Measurements from ENCODE around the gene PLCH2.

PLCH2 gene

DNA sequence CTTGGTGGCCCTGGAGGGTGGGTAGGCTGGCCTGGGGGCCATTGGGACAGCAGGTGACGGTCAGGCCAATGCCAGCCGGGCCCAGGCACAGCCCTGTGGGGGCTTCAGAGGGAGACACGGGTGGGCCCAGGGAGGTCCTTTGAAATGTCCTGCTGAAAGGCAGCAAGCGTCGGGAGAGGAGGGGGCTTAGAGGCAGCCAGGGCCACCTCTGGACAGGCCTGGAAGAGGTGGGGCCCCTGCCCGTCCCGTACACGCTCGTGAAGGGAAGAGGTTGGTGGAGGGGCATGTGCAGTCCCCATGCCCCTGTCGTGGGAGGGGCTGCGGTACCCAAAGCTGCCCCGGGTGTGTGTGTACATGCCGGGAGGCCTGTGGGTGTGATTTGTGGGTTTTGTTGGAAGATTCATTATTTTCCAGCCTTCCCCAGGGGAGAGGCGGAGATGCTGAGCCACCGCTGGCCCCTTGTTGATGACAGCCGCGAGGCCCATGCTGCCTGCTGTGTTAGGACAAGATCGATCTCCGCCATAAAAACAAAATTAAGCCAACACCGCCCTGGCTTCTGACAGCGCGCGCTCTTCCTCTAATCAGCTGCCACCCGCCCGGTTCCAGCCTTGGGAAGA, 3.4 kb upstream of the PLCH2 start:
- H3K23ac ChIP-seq (ENCODE audit: low read length): no peak overlapping the region
- H3K27me3 ChIP-seq (ENCODE audit: insufficient read depth, low read length, poor library complexity): no peaks in the 10 kb centered on the region
- no peak overlapping the region for H3K4me2 ChIP-seq (ENCODE audit: low read length)
- no peak overlapping the region for H3K4ac ChIP-seq (ENCODE audit: low read depth, low read length)
- no peaks in the 10 kb centered on the region for H3K79me1 ChIP-seq (ENCODE audit: low read length)
- H2BK120ac ChIP-seq (ENCODE audit: low read depth, low read length): no peak overlapping the region
- H4K5ac ChIP-seq (ENCODE audit: low read length): no peak overlapping the region
- no peak overlapping the region for H3K56ac ChIP-seq (ENCODE audit: low read length)
- no peaks in the 10 kb centered on the region for H3K4me1 ChIP-seq (ENCODE audit: control insufficient read depth, low read depth, low read length)
- no peaks in the 10 kb centered on the region for H3K79me2 ChIP-seq (ENCODE audit: control insufficient read depth, insufficient read depth, low read length)
- H4K8ac ChIP-seq (ENCODE audit: low read depth, low read length): no peak overlapping the region
- H3K9ac ChIP-seq (ENCODE audit: low read length): no peak overlapping the region
- H3K36me3 ChIP-seq (ENCODE audit: control insufficient read depth, insufficient read depth, low read length): no peaks in the 10 kb centered on the region
- H2BK15ac ChIP-seq (replicated peaks; ENCODE audit: low read depth): no peak overlapping the region
- H2BK5ac ChIP-seq (ENCODE audit: low read length): no peak overlapping the region
- no CpG with 5 or more reads among the region's 25 CpGs for WGBS (ENCODE audit: extremely low coverage, insufficient coverage, low lambda C conversion rate)
- H3K27ac ChIP-seq (ENCODE audit: low read depth, low read length): no peak overlapping the region
- H3K18ac ChIP-seq (ENCODE audit: low read length): no peak overlapping the region
- H3K4me3 ChIP-seq (ENCODE audit: low read length): no peak overlapping the region
- no peak for DNase-seq
- H2AK5ac ChIP-seq (ENCODE audit: low read length): no peak overlapping the region

DNA sequence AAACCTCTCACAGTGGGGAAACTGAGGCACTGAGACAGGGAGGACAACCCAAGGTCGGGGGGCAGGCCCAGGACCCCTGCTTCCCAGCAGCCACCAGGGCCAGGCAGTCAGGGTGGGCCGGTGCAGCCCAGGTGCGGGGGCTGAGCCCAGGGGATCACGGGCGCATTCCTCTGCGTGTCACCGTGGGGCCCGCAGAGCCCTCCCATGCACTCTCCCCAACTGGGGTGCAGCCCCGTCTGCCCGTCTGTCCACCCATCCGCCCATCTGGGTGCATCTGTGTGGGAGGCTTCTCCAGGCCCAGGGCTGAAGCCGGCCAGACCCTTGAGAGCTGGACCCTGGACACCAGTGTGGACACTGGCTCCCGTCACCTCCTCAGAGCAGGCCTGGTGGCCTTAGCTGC, 2.9 kb upstream of the PLCH2 start:
- H3K36me3 ChIP-seq (ENCODE audit: control insufficient read depth, insufficient read depth, low read length): no peaks in the 10 kb centered on the region

DNA sequence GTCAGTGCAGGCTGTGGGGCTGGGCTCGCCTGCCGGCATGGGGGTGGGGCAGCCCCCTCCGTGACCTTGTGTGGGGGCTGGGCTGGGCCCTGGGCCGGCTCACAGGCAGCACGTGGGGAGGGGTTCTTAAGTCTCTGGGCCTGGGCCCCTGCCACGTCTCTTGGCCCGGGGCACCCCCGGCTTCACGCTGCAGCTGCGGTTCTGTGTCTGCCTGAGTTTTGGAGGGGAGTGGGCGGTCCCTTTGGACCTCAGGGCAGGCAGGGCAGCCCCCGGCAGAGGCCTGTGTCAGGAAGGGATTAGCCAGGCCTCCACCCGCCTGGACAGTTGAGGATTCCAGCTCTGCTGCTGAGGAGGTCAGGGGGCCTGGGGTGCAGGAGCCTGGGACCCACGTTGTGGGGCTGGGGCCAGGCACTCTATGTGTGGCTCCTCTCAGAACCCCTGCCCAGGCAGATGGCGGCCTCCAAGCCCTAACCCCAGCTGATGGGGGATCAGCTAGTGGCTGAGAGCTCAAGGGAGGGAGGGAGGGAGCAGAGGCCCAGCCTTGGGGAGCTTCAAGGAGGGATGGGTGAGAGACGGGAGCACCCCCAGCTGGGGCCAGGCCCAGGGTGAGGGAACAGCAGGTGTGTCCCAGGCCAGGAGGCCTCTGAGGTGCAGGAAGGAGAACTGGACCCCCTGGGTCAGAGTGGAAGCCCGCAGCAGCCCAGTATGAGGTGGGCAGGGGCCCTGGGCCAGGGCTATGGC, 1.8 kb upstream of the PLCH2 start:
- no peaks in the 10 kb centered on the region for H3K27me3 ChIP-seq (ENCODE audit: insufficient read depth, low read length, poor library complexity)
- WGBS (ENCODE audit: extremely low coverage, insufficient coverage, low lambda C conversion rate): no CpG with 5 or more reads among the region's 17 CpGs
- H2BK5ac ChIP-seq (ENCODE audit: low read length): no peak overlapping the region

More for the DNA sequence above, 2.9 kb upstream of the PLCH2 start:
- Histone ChIP-seq H3K79me2 (ENCODE audit: control insufficient read depth, insufficient read depth, low read length) (no peaks in the 10 kb centered on the region), H2BK15ac (replicated peaks; ENCODE audit: low read depth) (no peak overlapping the region), H2AK5ac (ENCODE audit: low read length) (no peak overlapping the region), H3K27ac (ENCODE audit: low read depth, low read length) (no peak overlapping the region), H3K56ac (ENCODE audit: low read length) (no peak overlapping the region), H3K4ac (ENCODE audit: low read depth, low read length) (no peak overlapping the region), H2BK5ac (ENCODE audit: low read length) (no peak overlapping the region), H3K4me1 (ENCODE audit: control insufficient read depth, low read depth, low read length) (no peaks in the 10 kb centered on the region), H4K5ac (ENCODE audit: low read length) (no peak overlapping the region), H3K4me3 (ENCODE audit: low read length) (no peak overlapping the region), H3K79me1 (ENCODE audit: low read length) (no peaks in the 10 kb centered on the region), H3K4me2 (ENCODE audit: low read length) (no peak overlapping the region), H4K8ac (ENCODE audit: low read depth, low read length) (no peak overlapping the region), H2BK120ac (ENCODE audit: low read depth, low read length) (no peak overlapping the region), H3K23ac (ENCODE audit: low read length) (no peak overlapping the region), H3K9ac (ENCODE audit: low read length) (no peak overlapping the region), H3K27me3 (ENCODE audit: insufficient read depth, low read length, poor library complexity) (no peaks in the 10 kb centered on the region), H3K18ac (ENCODE audit: low read length) (no peak overlapping the region)
- DNase-seq: no peak
- no CpG with 5 or more reads among the region's 13 CpGs for WGBS (ENCODE audit: extremely low coverage, insufficient coverage, low lambda C conversion rate)

DNA sequence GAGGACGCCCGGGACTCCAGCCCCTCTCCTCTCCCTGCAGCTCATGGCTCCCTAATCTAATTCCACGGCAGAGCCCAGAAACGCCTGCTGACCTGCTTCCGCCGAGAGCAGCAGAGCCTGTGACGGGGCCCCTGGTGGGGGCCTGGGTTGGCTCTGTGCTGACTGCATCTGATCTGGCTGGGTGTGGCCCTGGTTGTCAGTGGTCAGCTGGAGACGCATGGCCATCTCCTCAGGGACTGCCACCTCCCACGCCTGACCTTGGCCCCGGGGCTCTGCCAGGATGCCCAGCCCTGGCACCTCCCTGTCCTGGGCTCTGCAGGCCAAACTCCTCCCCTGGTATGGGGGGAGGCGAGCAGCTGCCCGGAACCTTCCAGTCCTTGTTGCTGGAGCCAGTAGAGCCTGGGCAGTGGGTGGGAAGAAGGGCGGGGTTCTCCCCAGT, 1.1 kb upstream of the PLCH2 start:
- Histone ChIP-seq H3K4me3 (ENCODE audit: low read length) (no peak overlapping the region), H3K27me3 (ENCODE audit: insufficient read depth, low read length, poor library complexity) (no peaks in the 10 kb centered on the region), H3K36me3 (ENCODE audit: control insufficient read depth, insufficient read depth, low read length) (no peaks in the 10 kb centered on the region), H3K23ac (ENCODE audit: low read length) (no peak overlapping the region), H4K8ac (ENCODE audit: low read depth, low read length) (no peak overlapping the region), H3K4ac (ENCODE audit: low read depth, low read length) (no peak overlapping the region), H3K79me1 (ENCODE audit: low read length) (no peaks in the 10 kb centered on the region), H2AK5ac (ENCODE audit: low read length) (no peak overlapping the region), H2BK15ac (replicated peaks; ENCODE audit: low read depth) (no peak overlapping the region), H2BK120ac (ENCODE audit: low read depth, low read length) (no peak overlapping the region), H3K4me2 (ENCODE audit: low read length) (no peak overlapping the region), H3K27ac (ENCODE audit: low read depth, low read length) (no peak overlapping the region), H3K79me2 (ENCODE audit: control insufficient read depth, insufficient read depth, low read length) (no peaks in the 10 kb centered on the region), H3K9ac (ENCODE audit: low read length) (no peak overlapping the region), H3K56ac (ENCODE audit: low read length) (no peak overlapping the region), H3K18ac (ENCODE audit: low read length) (no peak overlapping the region), H3K4me1 (ENCODE audit: control insufficient read depth, low read depth, low read length) (no peaks in the 10 kb centered on the region), H4K5ac (ENCODE audit: low read length) (no peak overlapping the region), H2BK5ac (ENCODE audit: low read length) (no peak overlapping the region)
- no peak for DNase-seq
- whole genome bisulfite sequencing (ENCODE audit: extremely low coverage, insufficient coverage, low lambda C conversion rate): no CpG with 5 or more reads among the region's 13 CpGs

More for the DNA sequence above, 1.8 kb upstream of the PLCH2 start:
- Histone ChIP-seq H2BK120ac (ENCODE audit: low read depth, low read length) (no peak overlapping the region), H3K23ac (ENCODE audit: low read length) (no peak overlapping the region), H3K56ac (ENCODE audit: low read length) (no peak overlapping the region), H3K9ac (ENCODE audit: low read length) (no peak overlapping the region), H3K4me3 (ENCODE audit: low read length) (no peak overlapping the region), H4K8ac (ENCODE audit: low read depth, low read length) (no peak overlapping the region), H3K4me1 (ENCODE audit: control insufficient read depth, low read depth, low read length) (no peaks in the 10 kb centered on the region), H3K18ac (ENCODE audit: low read length) (no peak overlapping the region), H2AK5ac (ENCODE audit: low read length) (no peak overlapping the region), H3K27ac (ENCODE audit: low read depth, low read length) (no peak overlapping the region), H3K79me2 (ENCODE audit: control insufficient read depth, insufficient read depth, low read length) (no peaks in the 10 kb centered on the region), H3K79me1 (ENCODE audit: low read length) (no peaks in the 10 kb centered on the region), H2BK15ac (replicated peaks; ENCODE audit: low read depth) (no peak overlapping the region), H4K5ac (ENCODE audit: low read length) (no peak overlapping the region), H3K4ac (ENCODE audit: low read depth, low read length) (no peak overlapping the region), H3K4me2 (ENCODE audit: low read length) (no peak overlapping the region), H3K36me3 (ENCODE audit: control insufficient read depth, insufficient read depth, low read length) (no peaks in the 10 kb centered on the region)
- no peak for DNase-seq

DNA sequence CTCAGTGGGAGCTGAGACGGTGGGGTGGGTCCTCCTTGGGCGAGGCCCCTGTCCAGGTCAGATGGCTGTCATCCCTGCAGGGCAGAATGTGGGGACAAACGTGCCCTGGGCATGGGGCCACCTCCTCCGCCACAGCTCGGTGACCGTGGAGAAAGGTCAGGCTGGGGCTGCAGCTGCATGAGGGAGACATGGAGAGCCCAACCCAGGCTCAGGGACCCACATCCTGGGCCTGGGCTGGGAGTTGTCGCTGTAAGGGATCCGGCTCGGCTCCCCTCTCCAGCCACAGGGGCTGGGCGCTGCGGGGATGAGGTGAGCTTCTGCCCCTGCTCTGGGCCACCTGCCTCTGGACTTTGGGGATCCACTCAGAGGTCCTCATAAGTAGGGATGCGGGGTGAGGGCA, 518 bp upstream of the PLCH2 start:
- Histone ChIP-seq H3K36me3 (ENCODE audit: control insufficient read depth, insufficient read depth, low read length) (no peaks in the 10 kb centered on the region), H3K4me2 (ENCODE audit: low read length) (no peak overlapping the region), H3K79me1 (ENCODE audit: low read length) (no peaks in the 10 kb centered on the region), H3K4me3 (ENCODE audit: low read length) (no peak overlapping the region), H3K4ac (ENCODE audit: low read depth, low read length) (no peak overlapping the region), H2AK5ac (ENCODE audit: low read length) (no peak overlapping the region), H3K79me2 (ENCODE audit: control insufficient read depth, insufficient read depth, low read length) (no peaks in the 10 kb centered on the region), H2BK120ac (ENCODE audit: low read depth, low read length) (no peak overlapping the region), H3K4me1 (ENCODE audit: control insufficient read depth, low read depth, low read length) (no peaks in the 10 kb centered on the region), H4K5ac (ENCODE audit: low read length) (no peak overlapping the region), H3K23ac (ENCODE audit: low read length) (no peak overlapping the region), H3K18ac (ENCODE audit: low read length) (no peak overlapping the region), H3K56ac (ENCODE audit: low read length) (no peak overlapping the region), H3K27me3 (ENCODE audit: insufficient read depth, low read length, poor library complexity) (no peaks in the 10 kb centered on the region), H3K27ac (ENCODE audit: low read depth, low read length) (no peak overlapping the region), H3K9ac (ENCODE audit: low read length) (no peak overlapping the region), H2BK5ac (ENCODE audit: low read length) (no peak overlapping the region), H2BK15ac (replicated peaks; ENCODE audit: low read depth) (no peak overlapping the region), H4K8ac (ENCODE audit: low read depth, low read length) (no peak overlapping the region)
- DNase-seq: no peak
- no CpG with 5 or more reads among the region's 12 CpGs for WGBS (ENCODE audit: extremely low coverage, insufficient coverage, low lambda C conversion rate)
